HG03097 (cell line): Measurements from ENCODE around the gene SEMA4G.
A peak's percentile ranks its signal among the peaks of the same experiment; 100 is the strongest.

Source experiments
- ATAC-seq: cut with Tn5 transposase; IDR thresholded peaks from one replicate; pipeline ENCODE4 v1.9.1; 2021; ENCODE audit not compliant: unreplicated experiment, low FRiP score

Gene SEMA4G

DNA sequence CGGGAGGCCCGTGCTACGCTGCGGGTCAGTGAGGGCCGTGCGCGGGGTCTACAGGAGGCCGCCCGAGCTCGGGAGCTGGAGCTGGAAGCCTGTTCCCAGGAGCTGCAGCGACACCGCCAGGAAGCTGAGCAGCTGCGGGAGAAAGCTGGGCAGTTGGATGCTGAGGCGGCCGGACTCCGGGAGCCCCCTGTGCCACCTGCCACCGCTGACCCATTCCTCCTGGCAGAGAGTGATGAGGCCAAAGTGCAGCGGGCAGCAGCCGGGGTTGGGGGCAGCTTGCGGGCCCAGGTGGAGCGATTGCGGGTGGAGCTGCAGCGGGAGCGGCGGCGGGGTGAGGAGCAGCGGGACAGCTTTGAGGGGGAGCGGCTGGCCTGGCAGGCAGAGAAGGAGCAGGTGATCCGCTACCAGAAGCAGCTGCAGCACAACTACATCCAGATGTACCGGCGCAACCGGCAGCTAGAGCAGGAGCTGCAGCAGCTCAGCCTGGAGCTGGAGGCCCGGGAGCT lies 37.3 kb downstream of the SEMA4G start:
- no peak for ATAC-seq

DNA sequence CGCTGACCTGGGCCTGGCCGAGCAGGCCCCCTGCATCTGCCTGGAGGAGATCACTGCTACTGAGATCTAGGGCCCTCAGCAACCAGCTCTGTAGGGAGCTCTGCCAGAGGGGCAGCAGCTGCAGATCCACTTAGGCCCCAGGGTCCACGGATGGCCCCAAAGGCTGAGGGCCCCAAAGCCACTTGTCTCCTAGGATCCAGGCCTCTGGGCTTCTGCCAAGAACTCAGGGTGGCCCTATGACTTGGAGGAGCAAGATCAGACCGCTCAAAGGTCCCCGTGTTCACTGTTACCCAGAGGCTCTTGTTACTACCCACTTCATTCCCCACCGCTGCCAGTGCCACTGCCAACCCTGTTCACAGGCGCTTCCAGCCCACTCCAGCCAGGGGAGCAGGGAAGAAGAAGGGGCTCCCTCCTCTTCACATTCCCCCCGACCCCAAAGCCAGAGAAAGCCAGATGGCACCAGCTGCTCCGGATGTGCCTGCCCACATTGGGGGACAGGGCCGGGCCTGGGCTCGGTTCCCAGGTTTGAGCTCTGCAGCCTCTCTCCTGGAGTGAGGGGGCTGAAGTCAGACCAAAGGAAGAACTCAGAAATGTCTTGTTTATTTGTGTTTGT lies 37.9 kb downstream of the SEMA4G start:
- no peak for ATAC-seq

GRCh38 chr10:101007915-101008822 lies 38.9 kb downstream of the SEMA4G start:
- no peak for ATAC-seq

GRCh38 chr10:101008823-101009423 lies 39.6 kb downstream of the SEMA4G start:
- no peak for ATAC-seq

DNA sequence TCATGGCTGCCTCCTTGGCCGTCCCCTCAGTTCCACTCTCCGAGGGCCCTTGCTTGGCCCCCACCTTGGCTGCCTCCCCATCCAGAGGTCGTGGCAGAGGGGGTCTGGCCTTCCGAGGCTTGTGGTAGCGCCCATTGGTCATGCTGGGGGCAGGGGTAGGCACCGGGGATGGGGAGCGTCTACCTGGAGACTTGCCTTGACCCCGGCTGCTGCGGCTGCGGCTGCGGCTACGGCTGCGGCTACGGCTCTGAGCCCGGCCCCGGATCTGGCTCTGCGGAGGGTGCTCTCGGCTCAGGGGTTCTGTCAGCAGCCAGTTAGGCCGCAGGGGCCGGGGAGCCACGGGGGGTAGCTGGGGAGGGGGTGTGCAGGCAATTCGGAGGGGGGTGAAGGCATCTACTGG lies 41.0 kb downstream of the SEMA4G start:
- ATAC-seq: no peak

GRCh38 chr10:101011517-101012423 lies 42.5 kb downstream of the SEMA4G start:
- no peak for ATAC-seq

- peak; percentile 62 for ATAC-seq
These were observed 43.4 kb downstream of the SEMA4G start for GRCh38 chr10:101012525-101013364.

- no peak for ATAC-seq
These were observed 44.1 kb downstream of the SEMA4G start for GRCh38 chr10:101013365-101013825.

DNA sequence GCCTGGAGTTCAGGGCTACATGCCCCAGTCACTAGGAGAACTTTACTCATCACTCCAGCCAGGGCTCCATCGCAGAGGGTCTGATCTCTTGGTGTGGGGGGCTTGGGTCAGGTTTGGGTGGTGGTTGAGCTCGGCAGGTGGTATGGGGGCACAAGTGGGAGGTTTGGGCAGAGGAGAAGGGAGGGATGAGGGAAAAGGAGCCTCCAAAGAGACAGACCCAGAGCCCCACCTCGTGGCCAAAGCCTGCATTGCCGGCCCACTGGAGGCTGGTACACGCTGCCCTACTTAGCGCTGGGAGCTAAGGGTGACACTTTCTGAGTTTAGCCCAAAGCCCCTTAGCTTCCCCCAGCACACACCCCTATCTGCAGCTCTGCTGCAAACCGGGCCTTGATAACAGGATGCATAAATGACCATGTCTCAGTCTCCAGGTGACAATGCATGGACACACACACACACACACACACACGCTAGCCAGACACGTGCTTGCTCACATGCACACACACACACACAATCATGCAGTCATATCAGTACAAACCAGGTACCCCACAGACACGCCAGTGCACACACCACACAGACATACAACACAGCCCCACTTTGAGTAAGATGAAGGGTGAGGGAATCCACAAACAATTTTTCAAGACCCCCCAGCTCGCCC lies 45.1 kb downstream of the SEMA4G start:
- no peak for ATAC-seq

DNA sequence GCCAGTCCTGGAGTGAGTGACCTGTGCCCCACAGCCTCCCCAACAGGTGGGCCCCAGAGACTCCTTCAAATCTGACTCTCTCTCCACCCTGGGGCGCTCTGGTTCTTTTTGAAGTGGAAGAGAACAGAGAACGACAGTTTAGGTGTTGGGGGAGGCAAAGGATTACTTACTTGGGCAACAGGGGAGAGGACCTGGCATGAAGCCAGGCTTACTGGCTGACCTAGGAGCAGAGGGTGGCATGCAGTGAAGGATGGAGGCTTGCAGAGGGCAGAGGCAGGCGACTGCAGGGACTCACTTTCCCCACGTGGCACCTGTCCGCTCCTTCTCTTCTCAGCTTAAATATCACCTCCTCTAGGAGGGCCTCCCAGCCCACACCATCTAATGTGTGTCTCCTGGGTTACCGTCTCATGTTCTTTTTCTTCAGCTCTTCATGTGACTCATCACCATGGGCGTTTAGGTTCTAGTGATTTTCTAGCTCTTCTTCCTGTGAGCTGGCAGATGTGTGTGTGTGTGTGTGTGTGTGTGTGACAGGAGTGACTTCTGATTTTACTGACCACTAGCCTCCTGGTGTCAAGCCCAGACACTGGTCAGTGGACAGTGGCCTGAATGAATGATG lies 45.8 kb downstream of the SEMA4G start:
- no peak for ATAC-seq

GRCh38 chr10:101015582-101015973 lies 46.3 kb downstream of the SEMA4G start:
- no peak for ATAC-seq

- ATAC-seq: no peak
These were observed 47.5 kb downstream of the SEMA4G start for GRCh38 chr10:101016814-101017213.

DNA sequence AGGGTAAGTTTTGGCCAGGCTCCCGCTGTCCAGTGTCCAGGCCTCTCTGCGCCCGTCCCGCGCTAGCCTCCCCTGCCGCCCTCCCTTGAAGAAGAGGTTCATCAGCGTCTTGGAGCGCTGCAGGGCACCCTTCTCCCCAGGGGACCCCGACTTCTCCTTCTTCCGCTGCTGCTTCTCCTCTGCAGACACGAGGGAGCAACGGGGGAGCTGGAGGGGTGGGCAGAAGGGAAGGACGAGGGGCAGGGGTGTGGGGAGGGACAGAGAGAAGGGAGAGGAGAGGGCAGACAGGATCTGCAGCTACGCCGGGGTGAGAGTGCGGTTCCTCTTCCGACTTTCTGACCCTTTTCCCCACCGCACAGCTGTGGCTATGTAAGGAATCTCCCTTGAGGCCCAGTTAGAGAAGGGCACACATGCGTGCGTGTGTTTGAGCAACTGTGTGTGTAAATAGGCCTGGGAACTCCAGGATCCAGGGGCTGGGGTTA lies 48.9 kb downstream of the SEMA4G start:
- ATAC-seq: no peak

- ATAC-seq: no peak
These were observed 49.5 kb downstream of the SEMA4G start for GRCh38 chr10:101018600-101019439.
